UCSD-AML1 (cell line): ENCODE data around the gene SELENOK.

Source experiments
- DNase-seq: peaks from one replicate; lab custom pipeline; 2025; ENCODE audit not compliant: unreplicated experiment; lab: John Stamatoyannopoulos, UW

The SELENOK gene

DNA sequence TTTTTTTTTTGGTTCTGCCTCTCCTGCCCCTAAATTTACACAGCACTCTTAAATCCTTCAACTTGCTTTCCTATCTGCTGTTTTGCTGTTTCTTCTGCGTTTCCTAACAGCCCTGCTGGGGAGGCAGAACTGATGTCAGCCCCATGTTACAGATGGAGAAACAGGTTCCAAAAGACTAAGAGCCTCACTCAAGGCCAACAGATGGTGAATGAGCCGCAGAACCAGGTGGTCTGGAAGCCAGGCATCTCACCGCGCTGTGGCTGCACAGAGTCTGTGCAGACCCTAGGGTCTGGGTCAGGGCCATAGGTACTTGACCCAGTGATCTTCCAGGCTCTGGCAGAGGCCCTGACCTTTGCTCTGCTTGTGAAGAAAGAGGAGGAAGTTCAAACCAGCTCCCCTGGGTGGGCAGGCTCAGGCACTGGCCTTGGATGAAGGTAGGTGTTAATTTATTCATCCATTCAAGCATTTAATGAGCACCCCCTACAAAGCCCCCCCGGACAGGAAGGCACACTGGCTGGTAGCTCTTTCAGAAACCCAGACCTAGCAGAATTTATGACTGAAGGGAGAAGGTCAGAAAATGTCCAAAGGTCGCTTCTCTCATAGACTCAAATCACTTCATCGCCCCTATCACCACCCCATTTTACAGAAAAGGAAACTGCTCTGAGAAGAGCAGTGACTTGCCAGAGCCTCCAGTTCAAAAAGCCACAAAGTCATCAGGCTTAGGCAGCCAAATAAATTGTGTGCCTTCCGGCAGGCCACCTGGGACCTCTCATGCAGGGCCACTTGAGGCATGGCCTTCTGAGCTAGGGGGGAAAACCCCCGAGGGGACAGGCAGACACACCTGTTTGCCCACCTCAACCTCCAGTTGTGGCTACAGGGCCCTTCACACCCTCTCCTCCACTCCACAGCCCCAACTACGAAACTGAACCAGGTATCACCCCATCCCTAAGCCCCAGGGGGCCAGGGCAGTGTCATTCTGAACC lies 48.2 kb downstream of the SELENOK start:
- no peak for DNase-seq

DNA sequence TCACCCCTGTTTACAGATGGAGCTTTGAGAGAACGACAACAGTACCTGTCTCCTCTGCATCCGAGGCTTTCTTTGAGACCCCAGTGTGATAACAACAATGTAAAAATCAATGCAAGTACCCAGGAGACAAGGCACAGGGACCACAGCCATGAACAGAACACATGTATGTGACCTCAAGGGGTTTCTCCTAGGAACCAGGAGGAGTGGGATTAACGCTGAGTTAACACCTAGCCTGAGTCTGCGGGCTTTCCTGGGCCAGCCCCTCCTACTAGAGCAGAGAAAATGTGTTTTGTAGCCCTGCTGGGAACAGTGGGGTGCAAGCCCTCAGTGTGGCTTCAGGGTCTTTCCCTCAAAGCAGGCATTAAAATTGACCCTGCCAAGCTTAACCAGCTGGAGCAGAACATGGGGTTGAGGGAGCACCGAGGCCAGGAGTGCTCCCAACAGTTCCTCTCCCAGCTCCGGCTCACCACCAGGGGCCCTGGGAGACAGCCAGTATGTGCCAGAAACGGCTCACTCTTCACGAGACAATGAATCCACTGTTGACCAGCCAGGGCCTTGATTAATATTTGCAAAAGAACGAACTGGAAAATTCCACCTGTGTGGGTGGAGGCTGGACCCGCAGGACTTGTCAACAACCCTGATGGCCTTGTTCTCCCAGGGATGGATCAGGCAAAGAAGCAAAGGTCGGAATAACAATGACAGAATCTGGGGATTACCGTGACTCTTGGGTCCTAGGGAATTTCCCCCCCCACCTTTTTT lies 49.0 kb downstream of the SELENOK start:
- no peak for DNase-seq

DNA sequence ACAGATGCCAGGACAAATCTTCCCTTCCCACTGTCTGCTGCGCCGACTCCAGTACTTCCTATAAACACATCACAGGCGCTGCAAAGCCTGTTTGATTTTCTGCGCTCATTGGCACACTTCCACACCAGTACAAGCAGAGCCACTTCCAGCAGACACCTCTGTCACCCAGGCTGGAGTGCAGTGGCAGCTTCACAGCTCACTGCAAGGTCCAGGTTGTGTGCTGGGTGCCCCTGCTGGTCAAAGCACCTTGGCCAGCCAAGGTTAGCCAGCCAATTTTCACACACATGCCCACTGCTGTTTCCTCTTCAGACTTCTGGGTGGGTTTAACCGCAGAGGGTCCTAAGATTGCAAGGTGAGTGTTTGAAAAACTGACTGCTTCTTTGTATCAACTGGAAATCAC lies 50.4 kb downstream of the SELENOK start:
- DNase-seq = no peak

DNA sequence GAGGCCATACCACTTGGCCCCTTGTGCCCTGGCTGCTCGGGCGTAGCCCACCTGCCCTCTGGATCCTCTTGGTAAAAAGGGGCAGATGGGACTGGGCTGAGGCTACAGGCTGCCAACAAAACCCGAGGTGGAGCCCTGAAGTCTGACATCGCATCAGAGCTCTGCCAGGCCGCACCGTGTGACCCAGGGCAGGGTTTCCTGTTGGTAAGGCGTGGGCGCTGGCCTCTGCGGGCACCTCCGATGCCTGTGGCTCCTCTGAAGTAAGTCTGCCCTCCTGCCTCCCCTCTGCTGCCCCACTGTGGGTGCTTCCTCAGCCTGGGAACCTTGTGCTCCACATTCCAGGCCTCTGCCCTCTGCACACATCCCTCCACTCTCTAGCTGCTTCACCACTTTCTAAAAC lies 54.3 kb downstream of the SELENOK start:
- no peak for DNase-seq

DNA sequence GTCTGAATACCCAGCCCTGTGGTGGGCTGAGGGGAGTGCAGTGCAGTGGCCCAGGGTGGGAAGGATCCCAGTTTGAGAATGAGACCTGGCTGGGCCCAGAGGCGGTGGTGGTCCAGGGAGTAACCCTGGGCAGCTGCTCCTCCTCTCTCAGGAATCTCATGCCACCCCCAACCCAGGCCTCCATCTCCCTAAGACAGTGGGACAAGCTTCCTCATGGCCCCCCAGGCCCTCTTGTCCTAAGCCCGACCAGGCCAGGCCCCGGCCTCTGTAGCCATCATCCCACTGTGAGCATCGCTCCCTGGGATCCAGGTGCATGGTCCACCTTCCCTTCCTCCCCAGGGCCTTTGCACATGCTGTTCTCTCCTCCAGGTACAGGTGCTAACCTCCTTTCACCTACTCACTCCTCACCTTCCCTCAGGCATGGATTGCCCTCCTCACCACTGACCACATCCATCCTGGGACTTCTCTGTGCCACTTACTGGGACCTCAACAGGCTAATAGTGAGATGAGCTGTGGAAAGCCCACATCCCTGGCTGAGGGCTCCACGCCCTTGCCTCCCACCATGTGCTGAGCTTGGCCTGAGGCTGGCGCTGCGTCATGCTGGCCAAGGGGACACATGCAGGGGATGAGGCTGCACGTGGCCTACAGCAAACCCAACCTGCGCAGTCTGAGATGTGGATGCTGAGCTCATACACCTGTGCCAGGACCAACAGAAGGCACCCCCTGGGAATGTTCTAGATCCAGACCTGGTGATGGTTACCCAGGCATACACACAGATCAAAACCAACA lies 55.4 kb downstream of the SELENOK start:
- DNase-seq = no peak

DNA sequence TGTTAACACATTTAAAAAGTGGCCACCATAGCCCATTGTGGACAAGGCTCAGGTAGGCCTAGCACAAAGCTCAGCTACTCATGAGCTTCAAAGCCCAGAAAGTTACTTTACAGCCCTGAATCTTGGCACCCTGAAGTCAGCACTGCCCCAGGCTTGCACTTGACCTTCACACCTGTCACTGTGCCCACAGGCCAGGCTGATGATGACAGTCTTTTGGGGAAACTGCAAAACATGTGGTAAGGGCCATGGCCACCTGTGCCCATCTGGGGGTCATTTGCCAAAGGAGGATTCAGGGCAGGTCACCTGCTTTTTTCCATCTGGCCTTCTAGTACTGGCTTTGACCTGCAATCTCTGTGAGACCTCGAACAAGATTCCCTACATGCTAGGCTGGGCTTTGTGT lies 56.4 kb downstream of the SELENOK start:
- DNase-seq = no peak

DNA sequence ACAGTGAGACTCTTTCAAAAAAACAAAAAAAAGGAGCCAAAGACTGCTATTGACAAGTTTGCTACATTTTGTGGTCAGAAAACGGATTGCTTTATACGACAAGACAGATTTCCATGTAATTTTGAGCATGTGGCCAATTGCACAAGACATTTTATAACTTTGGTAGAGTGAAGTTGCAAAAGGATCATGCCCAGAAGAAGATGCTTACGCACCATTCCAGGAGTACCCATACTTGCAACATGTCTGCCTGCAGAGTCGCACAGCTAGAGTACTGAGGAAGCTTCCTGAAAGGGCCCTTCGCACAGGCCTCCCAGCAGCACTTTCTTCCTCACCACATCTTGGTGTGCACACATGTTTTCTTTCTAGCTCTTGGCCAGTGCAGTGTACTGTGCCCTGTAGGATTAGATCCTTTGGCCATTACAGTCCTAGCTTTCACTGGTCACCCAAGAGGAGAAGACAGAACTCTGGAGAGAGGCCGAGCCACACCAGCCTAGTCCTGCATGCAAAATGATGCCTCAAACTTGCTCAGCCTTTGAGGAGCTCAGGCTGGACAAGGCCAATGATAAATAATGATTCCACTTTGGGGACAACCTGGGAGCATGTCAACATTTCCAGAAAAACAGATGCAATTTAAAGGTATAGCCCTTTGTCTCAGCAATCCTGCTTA lies 57.1 kb downstream of the SELENOK start:
- DNase-seq = no peak
